ENCODE results near the gene PITX1. TPM values are rescaled to one million over a fixed set of nuclear protein-coding genes. Genes with fewer than 3 reads are reported as not detected.

The PITX1 gene
- total RNA-seq, 2 donors from 2014 or later = 1.3 to 2.4 TPM

GRCh38 chr5:135036405-135036804, 2.4 kb upstream of the PITX1 start:
- no peak for TF ChIP-seq CTCF (conservative IDR thresholded peaks at IDR 0.05)
- no peak for DNase-seq
- Mint-ChIP-seq H3K4me1 (peaks cover 16% of the 10 kb centered on the region), H3K27ac (no peak overlapping the region), H3K36me3 (ENCODE audit: low read depth) (no peaks in the 10 kb centered on the region), H3K4me3 (no peak overlapping the region), H3K9me3 (no peaks in the 10 kb centered on the region), H3K27me3 (ENCODE audit: insufficient read depth) (peaks cover 90% of the 10 kb centered on the region)
- no peak overlapping the region for H3K27ac ChIP-seq (ENCODE audit: low read depth, low read length)
- WGBS, 2 experiments (ENCODE audit: insufficient coverage in 1 of 2, insufficient read length in 1 of 2) = 59 to 71% methylated on average over 1 to 4 of the region's 4 CpGs
- H3K9me3 ChIP-seq (ENCODE audit: control insufficient read depth, low read length) = no peaks in the 10 kb centered on the region
- H3K4me3 ChIP-seq (ENCODE audit: low read length) = no peak overlapping the region
- H3K9ac ChIP-seq (ENCODE audit: extremely low read depth, low read length, poor library complexity, severe bottlenecking) = no peak overlapping the region
- no peaks in the 10 kb centered on the region for H3K4me1 ChIP-seq (ENCODE audit: control insufficient read depth, insufficient read depth, low read length)
- no peaks in the 10 kb centered on the region for H3K36me3 ChIP-seq (ENCODE audit: control insufficient read depth, insufficient read depth, low read length)
- peaks cover 96% of the 10 kb centered on the region for H3K27me3 ChIP-seq (ENCODE audit: control insufficient read depth, insufficient read depth, low read length, poor library complexity, severe bottlenecking)

- H3K27me3 Mint-ChIP-seq (ENCODE audit: insufficient read depth) = peaks cover 90% of the 10 kb centered on the region
- no peak overlapping the region for H3K4me3 Mint-ChIP-seq
- H3K9me3 Mint-ChIP-seq = no peaks in the 10 kb centered on the region
- TF ChIP-seq CTCF (conservative IDR thresholded peaks at IDR 0.05) = no peak
- Histone ChIP-seq H3K4me3 (ENCODE audit: low read length) (no peak overlapping the region), H3K36me3 (ENCODE audit: control insufficient read depth, insufficient read depth, low read length) (no peaks in the 10 kb centered on the region), H3K9ac (ENCODE audit: extremely low read depth, low read length, poor library complexity, severe bottlenecking) (no peak overlapping the region), H3K27ac (ENCODE audit: low read depth, low read length) (no peak overlapping the region), H3K27me3 (ENCODE audit: control insufficient read depth, insufficient read depth, low read length, poor library complexity, severe bottlenecking) (peaks cover 96% of the 10 kb centered on the region), H3K4me1 (ENCODE audit: control insufficient read depth, insufficient read depth, low read length) (no peaks in the 10 kb centered on the region), H3K9me3 (ENCODE audit: control insufficient read depth, low read length) (no peaks in the 10 kb centered on the region)
- peaks cover 16% of the 10 kb centered on the region for H3K4me1 Mint-ChIP-seq
- no peak for DNase-seq
- WGBS, 2 experiments (ENCODE audit: insufficient coverage in 1 of 2, insufficient read length in 1 of 2) = 50% methylated on average over 6 of the region's 6 CpGs; no CpG with 5 or more reads in 1 of the 2 experiments
- no peak overlapping the region for H3K27ac Mint-ChIP-seq
- H3K36me3 Mint-ChIP-seq (ENCODE audit: low read depth) = no peaks in the 10 kb centered on the region
These were observed 1.6 kb upstream of the PITX1 start for GRCh38 chr5:135035678-135036030.

- H3K36me3 Mint-ChIP-seq (ENCODE audit: low read depth) = no peaks in the 10 kb centered on the region
- H3K27ac ChIP-seq (ENCODE audit: low read depth, low read length) = no peak overlapping the region
- H3K27ac Mint-ChIP-seq = no peak overlapping the region
- H3K4me1 ChIP-seq (ENCODE audit: control insufficient read depth, insufficient read depth, low read length) = no peaks in the 10 kb centered on the region
- H3K4me3 Mint-ChIP-seq = peak overlapping the region; percentile 61
- H3K4me3 ChIP-seq (ENCODE audit: low read length) = peak overlapping the region; percentile 49
- peaks cover 96% of the 10 kb centered on the region for H3K27me3 ChIP-seq (ENCODE audit: control insufficient read depth, insufficient read depth, low read length, poor library complexity, severe bottlenecking)
- H3K9me3 Mint-ChIP-seq = no peaks in the 10 kb centered on the region
- 46 to 61% methylated on average over 9 to 14 of the region's 14 CpGs for WGBS, 2 experiments (ENCODE audit: insufficient coverage in 1 of 2, insufficient read length in 1 of 2)
- peak; percentile 66 for DNase-seq
- no peaks in the 10 kb centered on the region for H3K36me3 ChIP-seq (ENCODE audit: control insufficient read depth, insufficient read depth, low read length)
- no peak overlapping the region for H3K9ac ChIP-seq (ENCODE audit: extremely low read depth, low read length, poor library complexity, severe bottlenecking)
- peaks cover 20% of the 10 kb centered on the region for H3K4me1 Mint-ChIP-seq
- no peak for TF ChIP-seq CTCF (conservative IDR thresholded peaks at IDR 0.05)
- H3K27me3 Mint-ChIP-seq (ENCODE audit: insufficient read depth) = peaks cover 90% of the 10 kb centered on the region
- H3K9me3 ChIP-seq (ENCODE audit: control insufficient read depth, low read length) = no peaks in the 10 kb centered on the region
These were observed 1.1 kb upstream of the PITX1 start for GRCh38 chr5:135034963-135035677.

All from endodermal cell (in vitro differentiated cells).